ENCODE data around the gene ABI2. TPM values are rescaled to one million over a fixed set of nuclear protein-coding genes. Genes with fewer than 3 reads are reported as not detected.

Gene ABI2
- total RNA-seq, 1 donor = 11.4 TPM

DNA sequence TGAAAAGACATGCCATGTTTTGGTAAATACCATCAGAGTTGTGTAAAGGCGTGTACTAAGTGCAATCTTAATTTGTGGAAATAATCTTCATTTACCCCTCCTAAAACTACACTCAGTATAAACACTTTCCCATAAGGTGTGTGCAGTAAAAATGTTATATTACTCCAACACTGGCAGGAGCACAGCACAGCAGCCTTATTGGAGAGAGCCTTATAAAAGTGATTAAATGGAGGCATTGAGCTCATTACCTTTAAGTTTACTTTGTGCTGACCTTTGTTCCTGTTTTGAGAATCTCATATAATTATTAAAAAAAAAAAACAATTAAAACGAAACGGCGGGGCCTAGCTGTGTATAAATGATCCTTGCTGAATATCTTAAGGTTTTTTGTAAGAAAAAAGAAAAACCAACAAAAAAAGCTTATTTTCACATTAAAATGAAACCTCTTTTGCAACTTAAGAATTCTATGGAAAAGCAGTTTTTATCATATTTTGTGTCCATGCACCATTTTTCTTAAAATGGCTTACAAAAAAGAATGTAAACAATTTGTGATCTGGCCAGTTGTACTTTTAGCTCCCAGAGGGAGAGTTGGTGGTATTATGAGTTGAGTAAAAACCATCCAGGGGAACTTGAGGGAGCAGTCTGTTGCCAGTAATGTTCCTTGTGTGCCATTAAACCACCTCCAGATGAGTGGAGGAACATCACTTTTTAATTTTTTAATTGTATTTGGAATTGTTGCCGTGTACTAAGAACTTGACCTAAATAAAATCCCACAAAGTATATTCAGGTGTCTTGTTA lies 103.4 kb downstream of the ABI2 start:
- no peaks in the 10 kb centered on the region for H3K4me1 ChIP-seq (ENCODE audit: insufficient read depth, low read length)
- H3K4me3 ChIP-seq (ENCODE audit: low read length) = no peak overlapping the region
- no peaks in the 10 kb centered on the region for H3K27me3 ChIP-seq (ENCODE audit: insufficient read depth, low read length)
- H3K9me3 ChIP-seq (ENCODE audit: low read depth, low read length) = no peaks in the 10 kb centered on the region

DNA sequence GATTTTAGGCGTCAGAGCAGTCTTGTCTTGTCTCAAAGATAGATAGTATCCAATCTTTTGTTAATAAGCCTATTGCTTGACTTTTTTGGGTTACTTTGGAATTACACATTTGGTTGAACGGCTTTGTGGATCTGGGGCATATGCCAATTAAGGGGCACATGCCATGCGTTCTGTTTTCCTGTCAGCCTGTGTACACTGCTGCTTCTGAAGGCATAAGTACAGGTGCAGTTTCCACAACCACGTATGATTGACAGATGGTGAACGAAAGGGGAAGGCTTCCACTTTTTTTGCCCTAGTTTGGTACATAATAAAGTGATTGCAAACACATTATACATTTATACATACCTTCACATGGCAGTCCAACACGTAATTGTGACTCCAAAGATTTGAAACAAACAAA lies 104.6 kb downstream of the ABI2 start:
- no peaks in the 10 kb centered on the region for H3K4me1 ChIP-seq (ENCODE audit: insufficient read depth, low read length)
- no peaks in the 10 kb centered on the region for H3K27me3 ChIP-seq (ENCODE audit: insufficient read depth, low read length)
- H3K9me3 ChIP-seq (ENCODE audit: low read depth, low read length) = no peaks in the 10 kb centered on the region
- no peak overlapping the region for H3K4me3 ChIP-seq (ENCODE audit: low read length)

- Histone ChIP-seq H3K9me3 (ENCODE audit: low read depth, low read length) (no peaks in the 10 kb centered on the region), H3K4me1 (ENCODE audit: insufficient read depth, low read length) (no peaks in the 10 kb centered on the region), H3K4me3 (ENCODE audit: low read length) (no peak overlapping the region), H3K27me3 (ENCODE audit: insufficient read depth, low read length) (no peaks in the 10 kb centered on the region)
These were observed 108.3 kb downstream of the ABI2 start for GRCh38 chr2:203436496-203436895.

DNA sequence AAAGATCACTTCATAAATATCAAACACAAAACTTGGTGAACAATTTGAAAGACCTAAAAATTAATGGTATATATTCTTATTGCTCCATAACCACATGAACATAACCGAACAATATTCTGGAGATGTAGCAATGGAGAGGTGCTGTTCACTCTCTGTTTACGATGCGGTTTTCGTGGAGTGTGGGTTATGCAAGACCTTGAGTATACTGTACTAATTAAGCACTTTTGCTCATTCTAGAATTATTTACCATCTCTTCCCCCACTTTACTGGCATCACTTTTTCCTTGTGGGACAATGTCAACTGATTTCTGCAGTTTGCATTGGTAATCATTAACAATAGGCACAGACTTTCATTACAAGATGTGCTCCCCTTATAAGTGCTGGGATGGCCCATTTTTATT lies 109.3 kb downstream of the ABI2 start:
- Histone ChIP-seq H3K4me1 (ENCODE audit: insufficient read depth, low read length) (no peaks in the 10 kb centered on the region), H3K9me3 (ENCODE audit: low read depth, low read length) (no peaks in the 10 kb centered on the region), H3K27me3 (ENCODE audit: insufficient read depth, low read length) (no peaks in the 10 kb centered on the region), H3K4me3 (ENCODE audit: low read length) (no peak overlapping the region)

DNA sequence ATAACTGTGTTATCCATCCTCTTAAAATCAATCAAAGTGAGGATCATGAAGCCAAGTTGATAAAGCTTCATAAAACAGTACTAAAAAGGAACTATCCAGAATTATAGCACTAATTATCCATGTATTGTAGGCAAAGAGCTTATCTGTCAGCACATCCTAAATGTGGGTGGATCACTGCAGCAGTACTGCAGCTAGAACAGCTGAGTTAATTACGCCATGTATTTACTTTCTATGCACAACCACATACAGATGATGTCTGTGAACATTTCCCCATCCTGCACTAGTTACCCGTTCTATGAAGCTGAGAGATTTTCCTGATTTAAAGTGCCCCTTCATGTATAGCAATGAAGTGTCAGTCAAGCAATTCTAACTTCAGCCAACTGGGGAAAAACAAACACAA lies 110.3 kb downstream of the ABI2 start:
- H3K4me3 ChIP-seq (ENCODE audit: low read length) = no peak overlapping the region
- H3K4me1 ChIP-seq (ENCODE audit: insufficient read depth, low read length) = no peaks in the 10 kb centered on the region
- no peaks in the 10 kb centered on the region for H3K27me3 ChIP-seq (ENCODE audit: insufficient read depth, low read length)
- H3K9me3 ChIP-seq (ENCODE audit: low read depth, low read length) = no peaks in the 10 kb centered on the region

DNA sequence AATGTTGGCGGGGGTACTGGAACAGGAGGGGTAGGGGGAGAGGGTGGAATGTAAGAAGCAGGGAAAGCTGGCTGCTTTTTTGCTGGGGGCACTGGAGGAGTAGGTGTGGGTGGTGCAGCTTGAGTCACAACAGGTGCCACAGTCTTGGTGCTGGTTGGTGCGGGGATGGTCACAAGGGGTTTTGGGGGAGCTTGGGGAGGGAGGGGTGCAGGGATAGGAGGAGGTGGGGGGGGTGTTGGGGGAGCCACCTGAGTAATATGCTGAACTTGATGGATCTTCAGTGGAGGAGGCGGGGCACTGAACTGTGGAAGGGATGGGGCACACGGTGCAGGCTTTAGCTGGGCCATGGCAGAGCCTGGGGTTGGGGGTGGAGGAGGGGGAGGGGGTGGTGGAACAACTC lies 112.5 kb downstream of the ABI2 start:
- Histone ChIP-seq H3K9me3 (ENCODE audit: low read depth, low read length) (no peaks in the 10 kb centered on the region), H3K4me1 (ENCODE audit: insufficient read depth, low read length) (no peaks in the 10 kb centered on the region), H3K4me3 (ENCODE audit: low read length) (no peak overlapping the region), H3K27me3 (ENCODE audit: insufficient read depth, low read length) (no peaks in the 10 kb centered on the region)

- Histone ChIP-seq H3K4me3 (ENCODE audit: low read length) (no peak overlapping the region), H3K27me3 (ENCODE audit: insufficient read depth, low read length) (no peaks in the 10 kb centered on the region), H3K4me1 (ENCODE audit: insufficient read depth, low read length) (no peaks in the 10 kb centered on the region), H3K9me3 (ENCODE audit: low read depth, low read length) (no peaks in the 10 kb centered on the region)
These were observed 113.3 kb downstream of the ABI2 start for GRCh38 chr2:203441463-203441862.

DNA sequence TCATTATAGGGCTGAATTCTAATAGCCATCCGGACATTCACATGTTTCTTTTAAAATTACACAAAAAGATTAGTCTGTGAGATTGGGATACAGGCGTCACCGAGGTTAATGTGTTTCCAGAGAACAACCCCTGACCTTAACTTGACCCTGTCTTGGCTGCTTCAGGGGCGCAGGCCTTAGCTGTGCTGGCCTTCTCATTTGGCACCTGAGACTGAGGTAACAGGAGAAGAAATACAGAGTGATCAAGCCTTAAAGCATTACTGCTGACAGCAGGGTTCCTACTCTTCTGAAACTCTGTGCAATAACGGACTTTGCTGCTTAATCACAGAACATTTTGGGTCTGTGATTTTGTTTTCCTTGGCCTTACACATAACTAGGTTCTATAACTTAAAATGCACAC lies 114.3 kb downstream of the ABI2 start:
- H3K9me3 ChIP-seq (ENCODE audit: low read depth, low read length) = no peaks in the 10 kb centered on the region
- H3K4me3 ChIP-seq (ENCODE audit: low read length) = no peak overlapping the region
- H3K27me3 ChIP-seq (ENCODE audit: insufficient read depth, low read length) = no peaks in the 10 kb centered on the region
- no peaks in the 10 kb centered on the region for H3K4me1 ChIP-seq (ENCODE audit: insufficient read depth, low read length)

- Histone ChIP-seq H3K27me3 (ENCODE audit: insufficient read depth, low read length) (no peaks in the 10 kb centered on the region), H3K4me3 (ENCODE audit: low read length) (no peak overlapping the region), H3K4me1 (ENCODE audit: insufficient read depth, low read length) (no peaks in the 10 kb centered on the region), H3K9me3 (ENCODE audit: low read depth, low read length) (no peaks in the 10 kb centered on the region)
These were observed 116.5 kb downstream of the ABI2 start for GRCh38 chr2:203444738-203445137.

GRCh38 chr2:203446071-203446481 lies 117.9 kb downstream of the ABI2 start:
- Histone ChIP-seq H3K9me3 (ENCODE audit: low read depth, low read length) (no peaks in the 10 kb centered on the region), H3K27me3 (ENCODE audit: insufficient read depth, low read length) (no peaks in the 10 kb centered on the region), H3K4me3 (ENCODE audit: low read length) (no peak overlapping the region), H3K4me1 (ENCODE audit: insufficient read depth, low read length) (no peaks in the 10 kb centered on the region)

GRCh38 chr2:203446780-203447179 lies 118.6 kb downstream of the ABI2 start:
- Histone ChIP-seq H3K4me3 (ENCODE audit: low read length) (no peak overlapping the region), H3K27me3 (ENCODE audit: insufficient read depth, low read length) (no peaks in the 10 kb centered on the region), H3K4me1 (ENCODE audit: insufficient read depth, low read length) (no peaks in the 10 kb centered on the region), H3K9me3 (ENCODE audit: low read depth, low read length) (no peaks in the 10 kb centered on the region)

DNA sequence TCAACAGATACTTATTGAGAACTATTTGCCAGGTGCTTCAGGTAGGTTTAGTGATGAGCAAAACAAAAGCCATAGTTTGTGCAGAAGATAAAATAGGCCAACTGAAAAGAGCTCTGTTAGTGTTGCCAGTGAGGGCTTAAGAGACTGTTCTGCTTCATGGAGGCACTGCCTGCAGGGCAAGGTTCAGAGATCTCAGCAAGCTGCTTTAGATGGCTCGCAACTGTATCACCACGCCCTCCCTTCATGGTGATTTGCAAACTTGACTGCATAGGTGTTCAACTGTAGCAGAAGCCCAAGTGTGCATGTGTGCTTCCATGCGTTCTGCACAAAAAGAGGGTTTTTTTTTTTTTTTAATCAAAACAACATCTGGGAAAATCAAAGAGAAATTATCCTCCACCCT lies 122.4 kb downstream of the ABI2 start:
- no peaks in the 10 kb centered on the region for H3K9me3 ChIP-seq (ENCODE audit: low read depth, low read length)
- H3K27me3 ChIP-seq (ENCODE audit: insufficient read depth, low read length) = no peaks in the 10 kb centered on the region
- H3K4me3 ChIP-seq (ENCODE audit: low read length) = no peak overlapping the region
- H3K4me1 ChIP-seq (ENCODE audit: insufficient read depth, low read length) = no peaks in the 10 kb centered on the region

- no peak overlapping the region for H3K4me3 ChIP-seq (ENCODE audit: low read length)
- no peaks in the 10 kb centered on the region for H3K9me3 ChIP-seq (ENCODE audit: low read depth, low read length)
- no peaks in the 10 kb centered on the region for H3K4me1 ChIP-seq (ENCODE audit: insufficient read depth, low read length)
These were observed 122.8 kb downstream of the ABI2 start for GRCh38 chr2:203451011-203451410.

DNA sequence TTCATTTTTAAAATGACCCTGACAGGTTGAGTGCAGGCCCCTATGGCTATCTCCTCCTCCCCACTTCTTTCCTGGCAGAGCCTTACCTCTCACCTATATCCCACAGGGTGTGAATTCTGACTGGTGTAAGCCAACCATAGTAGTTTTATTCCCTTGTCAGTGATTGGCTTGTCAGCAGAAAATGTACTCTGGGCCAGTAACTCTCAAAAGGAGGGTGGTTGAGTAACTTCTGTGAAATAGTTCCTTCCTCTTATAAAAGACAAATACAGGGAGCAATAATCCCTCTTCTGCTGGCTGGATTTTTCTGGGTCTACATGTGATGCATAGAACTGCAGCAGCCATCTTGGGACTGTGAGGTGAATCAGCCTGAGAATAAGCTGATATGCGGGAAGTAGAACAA lies 123.5 kb downstream of the ABI2 start:
- Histone ChIP-seq H3K4me1 (ENCODE audit: insufficient read depth, low read length) (no peaks in the 10 kb centered on the region), H3K27me3 (ENCODE audit: insufficient read depth, low read length) (no peaks in the 10 kb centered on the region), H3K4me3 (ENCODE audit: low read length) (no peak overlapping the region), H3K9me3 (ENCODE audit: low read depth, low read length) (no peaks in the 10 kb centered on the region)

More at GRCh38 chr2:203451011-203451410, 122.8 kb downstream of the ABI2 start:
- no peaks in the 10 kb centered on the region for H3K27me3 ChIP-seq (ENCODE audit: insufficient read depth, low read length)

GRCh38 chr2:203453858-203454451 lies 125.8 kb downstream of the ABI2 start:
- Histone ChIP-seq H3K4me1 (ENCODE audit: insufficient read depth, low read length) (no peaks in the 10 kb centered on the region), H3K27me3 (ENCODE audit: insufficient read depth, low read length) (no peaks in the 10 kb centered on the region), H3K9me3 (ENCODE audit: low read depth, low read length) (no peaks in the 10 kb centered on the region), H3K4me3 (ENCODE audit: low read length) (no peak overlapping the region)

DNA sequence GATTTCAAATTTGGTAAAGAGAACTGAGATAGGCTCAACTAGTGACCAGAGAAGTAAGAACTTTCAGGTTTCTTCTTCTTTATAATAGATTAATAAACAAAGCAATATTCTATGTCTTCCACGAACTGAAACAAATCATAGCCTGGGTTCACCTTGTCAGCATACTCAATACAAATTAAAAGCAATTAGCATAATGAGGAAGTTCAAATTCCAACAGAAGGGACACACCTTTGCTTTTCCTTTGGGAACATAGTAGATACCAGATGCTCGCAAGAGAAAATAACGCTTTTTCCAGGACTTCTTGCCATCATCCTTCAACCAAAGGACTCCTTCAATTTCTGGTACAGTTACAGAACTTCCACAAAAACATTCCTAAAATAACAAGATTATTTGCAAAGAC lies 127.0 kb downstream of the ABI2 start:
- Histone ChIP-seq H3K4me1 (ENCODE audit: insufficient read depth, low read length) (no peaks in the 10 kb centered on the region), H3K4me3 (ENCODE audit: low read length) (no peak overlapping the region), H3K27me3 (ENCODE audit: insufficient read depth, low read length) (no peaks in the 10 kb centered on the region), H3K9me3 (ENCODE audit: low read depth, low read length) (no peaks in the 10 kb centered on the region)
